HG03139 (cell line): ENCODE results near the gene FKBP2.

Source experiments
- ATAC-seq: cut with Tn5 transposase; IDR thresholded peaks from one replicate; pipeline ENCODE4 v1.9.1; 2021; ENCODE audit not compliant: unreplicated experiment

The FKBP2 gene

DNA sequence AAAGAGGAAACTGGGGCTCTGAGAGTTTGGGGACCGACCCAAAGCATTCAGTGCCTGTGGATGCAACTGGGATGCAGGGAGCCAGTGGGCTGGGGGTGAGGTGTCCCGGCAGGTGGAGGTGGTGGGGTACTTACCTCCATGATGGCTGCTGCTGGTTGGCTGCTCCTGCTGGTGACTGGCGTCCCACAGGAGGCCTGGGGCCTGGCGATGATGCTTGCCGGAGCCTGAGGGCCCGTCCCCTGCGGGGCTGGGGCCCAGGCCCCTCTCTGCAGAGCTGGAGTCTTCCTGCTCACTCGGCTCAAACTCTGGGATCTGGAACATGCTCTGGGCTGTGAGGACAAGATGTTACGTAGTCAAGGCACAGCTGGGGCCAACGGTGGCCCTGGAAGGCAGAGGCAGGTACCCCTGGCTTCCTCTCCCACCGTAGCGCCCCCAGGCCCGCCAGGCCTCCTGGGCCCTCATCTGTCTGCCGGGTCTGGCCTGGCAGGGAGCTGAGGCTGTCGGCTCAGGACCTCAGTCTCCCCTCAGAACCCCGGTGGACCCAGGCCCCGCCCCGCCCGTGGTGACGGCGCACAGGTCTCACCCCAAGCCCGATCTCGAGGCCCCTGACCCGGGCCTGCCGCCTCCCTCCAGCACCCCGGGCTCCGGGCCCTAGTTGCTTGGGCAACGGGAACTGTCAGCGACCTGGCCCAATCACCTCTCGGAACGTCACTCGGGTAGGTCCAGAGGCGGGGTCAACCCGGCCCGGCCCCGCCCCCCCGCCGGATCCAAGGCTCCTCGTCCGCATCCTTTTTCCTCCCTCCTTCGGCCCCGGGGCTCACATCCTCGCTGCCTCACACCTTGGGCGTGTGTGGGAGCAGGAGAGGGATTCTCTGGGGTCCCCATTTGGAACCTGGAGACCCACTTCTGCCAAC is 43.4 kb downstream of the FKBP2 start, which contains the start of gene BAD:
TSS of gene BAD (minus strand) at position 618 of the 914 bp plus-strand sequence. CDS start at position 321, 297 bp downstream.
- peak; percentile 60 for ATAC-seq

DNA sequence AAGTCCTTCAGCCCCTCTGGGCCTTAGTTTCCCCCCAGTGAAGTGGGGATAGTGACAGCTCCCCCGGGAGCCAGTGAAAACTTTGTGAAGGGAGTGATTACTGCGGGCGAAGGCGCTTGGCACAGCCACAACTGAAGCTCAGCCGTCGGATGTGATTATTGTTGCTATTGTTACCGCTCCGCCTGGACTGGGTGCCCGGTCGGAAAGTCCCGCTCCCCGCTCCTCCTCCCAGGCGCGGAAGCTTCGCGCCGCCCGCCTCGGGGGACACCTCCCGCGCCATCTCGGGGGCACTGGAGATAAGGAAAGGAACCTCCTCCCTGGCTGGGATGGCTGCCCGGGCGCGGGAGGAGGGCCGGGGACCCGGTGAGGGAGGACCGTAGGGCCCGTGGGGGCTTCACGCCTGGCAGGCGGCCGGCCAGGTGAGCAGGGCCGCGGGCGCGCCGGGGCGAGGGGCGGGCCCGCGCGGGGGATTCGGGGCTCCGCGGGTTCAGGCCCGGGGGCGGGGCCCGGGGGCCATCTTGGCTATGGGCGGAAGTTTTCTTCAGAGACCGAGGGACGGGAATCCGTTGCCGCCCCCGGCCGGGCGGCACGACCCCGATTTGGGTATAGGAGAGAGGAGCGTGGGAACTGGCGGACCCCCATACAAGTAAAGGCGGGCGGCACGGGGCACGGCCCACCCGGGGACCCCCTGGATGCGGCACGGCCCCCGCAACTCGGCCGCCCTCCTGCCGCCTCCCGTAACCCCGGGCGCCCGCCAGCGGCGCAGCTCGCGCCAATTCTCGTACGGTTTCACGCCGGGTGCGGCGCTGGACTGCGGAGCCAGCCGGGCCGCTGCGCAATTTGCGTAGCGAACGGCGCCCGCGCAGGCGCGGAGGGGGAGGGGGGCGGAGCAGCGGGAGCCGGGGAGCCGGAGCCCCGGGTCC is 44.3 kb downstream of the FKBP2 start, which contains the start of gene GPR137:
TSS of gene GPR137 (plus strand) at position 887 of the 923 bp plus-strand sequence. CDS start 677 bp downstream, outside the sequence.
- ATAC-seq = peak; percentile 48

- no peak for ATAC-seq
Observed at GRCh38 chr11:64285885-64286800, 45.2 kb downstream of the FKBP2 start.

DNA sequence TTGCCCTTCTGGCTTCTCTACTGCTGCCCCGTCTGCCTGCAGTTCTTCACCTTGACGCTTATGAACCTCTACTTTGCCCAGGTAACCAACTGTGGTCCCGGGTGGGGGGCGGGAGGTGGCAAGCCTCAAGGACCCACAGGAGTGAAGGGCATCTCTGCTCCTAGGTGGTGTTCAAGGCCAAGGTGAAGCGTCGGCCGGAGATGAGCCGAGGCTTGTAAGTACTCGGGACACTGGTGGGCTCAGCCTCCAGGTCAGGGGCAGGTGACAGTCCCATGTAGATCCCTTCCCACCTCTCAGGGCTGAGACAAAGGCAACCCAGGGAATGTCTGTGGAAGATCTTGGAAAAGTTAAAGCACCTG is 45.9 kb downstream of the FKBP2 start:
- ATAC-seq = no peak

DNA sequence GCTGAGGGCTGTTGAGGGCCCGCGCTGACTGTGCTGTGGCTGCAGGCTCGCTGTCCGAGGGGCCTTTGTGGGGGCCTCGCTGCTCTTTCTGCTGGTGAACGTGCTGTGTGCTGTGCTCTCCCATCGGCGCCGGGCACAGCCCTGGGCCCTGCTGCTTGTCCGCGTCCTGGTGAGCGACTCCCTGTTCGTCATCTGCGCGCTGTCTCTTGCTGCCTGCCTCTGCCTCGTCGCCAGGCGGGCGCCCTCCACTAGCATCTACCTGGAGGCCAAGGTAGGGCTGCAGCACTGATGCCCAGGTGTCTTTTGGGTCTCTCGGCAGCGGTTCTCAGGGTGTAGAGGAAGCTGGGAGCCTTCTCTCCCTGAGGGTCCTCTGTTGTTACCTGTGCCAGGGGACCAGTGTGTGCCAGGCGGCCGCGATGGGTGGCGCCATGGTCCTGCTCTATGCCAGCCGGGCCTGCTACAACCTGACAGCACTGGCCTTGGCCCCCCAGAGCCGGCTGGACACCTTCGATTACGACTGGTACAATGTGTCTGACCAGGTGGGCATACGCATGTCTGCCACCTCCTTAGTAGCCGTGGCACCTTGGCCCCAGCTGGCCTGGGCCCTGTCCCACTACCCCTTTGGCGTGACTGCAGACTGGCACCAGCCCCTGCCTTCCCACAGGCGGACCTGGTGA is 46.9 kb downstream of the FKBP2 start:
- ATAC-seq = no peak

DNA sequence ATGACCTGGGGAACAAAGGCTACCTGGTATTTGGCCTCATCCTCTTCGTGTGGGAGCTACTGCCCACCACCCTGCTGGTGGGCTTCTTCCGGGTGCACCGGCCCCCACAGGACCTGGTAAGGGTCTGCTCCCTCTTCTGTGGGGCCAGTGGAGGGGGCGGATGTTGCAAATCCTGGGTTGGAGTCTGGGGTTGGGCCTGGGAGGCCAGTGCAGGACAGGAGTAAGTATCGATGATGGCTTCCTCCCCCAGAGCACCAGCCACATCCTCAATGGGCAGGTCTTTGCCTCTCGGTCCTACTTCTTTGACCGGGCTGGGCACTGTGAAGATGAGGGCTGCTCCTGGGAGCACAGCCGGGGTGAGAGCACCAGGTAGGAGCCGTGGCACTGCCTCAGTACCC is 47.5 kb downstream of the FKBP2 start:
- ATAC-seq = no peak

- no peak for ATAC-seq
Observed at GRCh38 chr11:64289002-64289564, 48.2 kb downstream of the FKBP2 start.

DNA sequence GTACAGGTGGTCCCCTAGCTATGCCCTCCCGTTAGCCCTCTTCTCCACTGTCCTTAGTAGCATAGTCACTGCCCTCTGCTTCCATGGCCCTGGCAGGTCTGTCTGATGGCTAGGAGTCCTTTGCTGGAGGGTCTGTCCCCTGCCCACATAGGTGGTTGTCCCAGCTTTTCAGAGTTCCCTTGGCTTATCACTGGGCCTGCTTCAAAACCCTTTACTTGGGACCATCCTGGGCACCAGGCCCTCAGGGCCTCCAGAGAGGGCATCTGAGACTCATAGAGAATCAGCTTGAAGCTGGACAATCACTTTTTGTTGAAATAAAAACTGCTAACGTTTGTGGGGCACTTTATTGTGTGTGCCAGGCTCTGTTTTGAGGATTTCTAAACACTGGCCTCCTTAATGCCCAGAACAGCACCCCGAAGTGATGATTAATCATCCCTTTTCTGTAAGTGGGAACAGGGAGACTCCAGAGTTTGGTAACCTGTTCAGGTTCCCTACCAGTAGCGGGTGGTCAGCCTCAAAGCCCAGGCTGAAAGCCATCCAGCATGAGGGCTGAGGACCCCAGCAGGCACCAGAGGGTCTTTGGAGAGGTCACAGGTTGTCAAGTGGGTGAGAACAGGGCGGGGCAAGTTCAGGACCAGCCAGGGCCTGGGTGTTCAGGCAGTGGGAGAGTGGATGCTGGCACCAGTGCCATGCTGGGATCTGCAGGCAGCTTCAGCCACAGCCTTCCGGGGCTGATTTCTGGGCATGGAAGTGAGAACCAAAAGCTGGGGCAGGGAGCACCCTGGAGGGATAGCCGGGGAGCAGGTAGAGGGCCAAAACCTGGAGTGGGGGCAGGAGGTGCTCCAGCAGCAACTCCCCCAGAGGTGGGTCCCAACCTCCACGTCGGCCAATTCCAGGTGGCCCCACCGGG is 49.7 kb downstream of the FKBP2 start:
- ATAC-seq = no peak

GRCh38 chr11:64291262-64291751 is 50.4 kb downstream of the FKBP2 start, which contains the start of gene KCNK4:
TSS of gene KCNK4 (plus strand) at chr11:64291302. CDS start at chr11:64293019, 1,717 bp downstream.
- ATAC-seq = no peak

DNA sequence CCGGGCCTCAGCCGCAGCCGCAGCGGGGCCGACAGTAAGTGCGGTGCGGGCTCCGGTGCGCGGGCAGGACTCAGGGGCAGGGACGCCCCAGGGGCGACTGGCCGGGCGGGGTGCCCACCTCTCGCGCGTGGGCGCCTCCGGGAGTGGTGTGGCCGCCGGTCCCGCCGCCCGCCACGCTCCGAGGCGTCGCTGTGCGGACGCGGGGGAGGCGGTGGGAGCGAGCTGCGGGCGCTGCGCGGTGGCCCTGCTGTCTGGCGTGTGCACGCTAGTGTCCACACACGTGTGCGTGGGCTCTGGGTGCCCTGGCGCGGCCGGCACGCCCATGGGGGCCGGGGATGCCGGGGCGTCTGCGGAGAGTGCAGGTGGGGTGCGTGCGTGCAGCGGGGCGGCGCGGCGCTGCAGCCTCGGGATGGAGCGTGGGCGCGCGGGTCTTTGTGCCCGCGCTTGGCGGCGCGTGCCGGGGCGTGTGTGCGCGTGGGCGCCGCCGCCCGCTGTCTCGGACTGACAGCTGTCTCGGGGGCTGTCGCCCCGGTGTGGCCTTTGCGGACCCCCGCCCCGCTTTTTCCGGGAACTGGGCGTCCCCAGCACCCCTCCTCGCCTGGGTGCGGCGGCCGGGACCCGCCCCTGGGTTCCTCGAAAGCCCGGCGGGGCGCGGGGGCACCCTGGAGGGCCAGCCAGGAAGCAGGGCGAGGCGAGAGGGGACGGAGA is 51.0 kb downstream of the FKBP2 start:
- no peak for ATAC-seq

- no peak for ATAC-seq
Observed at GRCh38 chr11:64292460-64293254, 51.8 kb downstream of the FKBP2 start.
